Neural progenitor cell (in vitro differentiated cells): ENCODE data around the gene ZNF550.

ENCODE experiments used
- CTCF ChIP-seq: fragments of 200-600 bp; sonication (generic); IDR thresholded peaks from 2 replicates; pipeline ENCODE4 v1.5.1; 2017; ENCODE audit warnings: antibody characterized with exemption, mild to moderate bottlenecking
- EZH2 ChIP-seq: fragments of 200-600 bp; sonication (generic); IDR thresholded peaks from 2 replicates; pipeline ENCODE4 v1.6.1; 2017; ENCODE audit warnings: antibody characterized with exemption, mild to moderate bottlenecking, moderate library complexity
- EZH2phosphoT487 ChIP-seq: fragments of 200-600 bp; sonication (generic); IDR thresholded peaks from 2 replicates; pipeline ENCODE4 v1.6.1; 2017; ENCODE audit warnings: antibody characterized with exemption

GRCh38 chr19:57559008-57559403 lies 657 bp downstream of the ZNF550 start:
- TF ChIP-seq CTCF (no peak), EZH2 (no peak), EZH2phosphoT487 (no peak)
